ENCODE measurements around the gene SLC35E1.
"Not testable (repeated sequence)": the region's sequence is repeated elsewhere in the genome, so short reads cannot be mapped to it uniquely, and the experiment has no call there.

SLC35E1 gene

GRCh38 chr19:16579381-16579780 is 7.2 kb upstream of the SLC35E1 start:
- DNase-seq, result no peak

DNA sequence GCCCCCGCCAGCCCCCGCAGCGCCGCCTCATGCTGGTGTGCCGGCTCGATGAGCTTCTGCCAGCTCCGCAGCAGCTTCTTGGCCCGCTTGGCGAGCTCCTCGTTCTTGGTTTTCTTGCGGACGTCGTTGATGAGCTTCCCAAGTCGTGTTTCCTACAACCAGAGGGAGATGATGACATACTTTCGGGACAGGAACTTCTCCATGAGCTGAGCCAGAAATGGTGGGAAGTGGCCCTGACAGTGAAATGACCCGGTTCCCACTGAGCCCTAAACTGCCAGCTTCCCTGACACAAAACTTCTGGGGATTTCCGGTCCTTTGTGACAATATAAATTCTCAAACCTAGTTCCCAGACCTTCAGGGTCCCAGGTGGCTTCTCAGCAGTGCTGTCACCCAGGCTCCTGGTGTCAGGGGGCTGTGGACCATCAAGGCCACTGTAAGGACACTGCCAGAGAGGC is 5.3 kb upstream of the SLC35E1 start:
- DNase-seq, result no peak

GRCh38 chr19:16576690-16577530 is 4.7 kb upstream of the SLC35E1 start:
- DNase-seq, result no peak

- DNase-seq, result no peak
Measured at GRCh38 chr19:16575861-16576689, 3.9 kb upstream of the SLC35E1 start.

DNA sequence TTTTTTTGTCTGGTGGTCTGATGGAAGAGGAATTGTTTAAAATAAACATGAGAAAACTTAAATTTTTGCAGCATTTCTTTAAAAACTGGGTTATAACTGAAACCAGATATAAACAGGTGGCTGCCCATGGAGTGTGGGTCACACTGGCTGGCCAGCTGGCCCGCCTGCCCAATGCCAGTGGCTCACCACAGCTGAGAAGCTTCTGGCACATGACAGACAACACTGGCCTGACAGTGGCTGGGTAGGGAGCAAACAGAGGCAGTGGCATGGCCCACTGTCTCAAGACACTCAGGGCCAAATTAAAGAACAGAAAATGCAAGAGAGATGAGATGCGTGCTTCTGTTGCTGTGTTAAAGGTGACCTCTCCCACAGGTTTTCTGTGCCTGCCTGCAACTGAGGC is 3.1 kb upstream of the SLC35E1 start:
- no peak for DNase-seq

- DNase-seq, result no peak
Measured at GRCh38 chr19:16573925-16574324, 1.7 kb upstream of the SLC35E1 start.

DNA sequence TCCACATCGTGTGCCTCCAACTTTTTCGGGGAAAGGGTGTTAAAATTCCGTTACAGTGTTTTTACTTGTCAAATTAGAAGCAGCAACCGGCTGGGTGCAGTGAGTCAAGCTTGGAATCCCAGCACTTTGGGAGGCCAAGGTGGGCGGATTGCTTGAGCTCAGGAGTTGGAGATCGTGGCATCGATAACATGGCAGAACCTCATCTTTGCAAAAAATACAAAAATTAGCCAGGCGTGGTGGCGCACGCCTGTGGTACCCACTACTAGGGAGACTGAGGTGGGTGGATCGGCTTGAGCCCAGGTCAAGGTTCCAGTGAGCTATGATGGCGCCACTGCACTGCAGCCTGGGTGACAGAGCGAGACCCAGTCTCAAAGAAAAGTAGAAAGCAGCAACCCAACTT is 1.1 kb upstream of the SLC35E1 start:
- no peak for DNase-seq

- peak; percentile 39 for DNase-seq
Measured at GRCh38 chr19:16571822-16572331, 338 bp downstream of the SLC35E1 start.

- DNase-seq, result no peak
Measured at GRCh38 chr19:16571283-16571682, 932 bp downstream of the SLC35E1 start.

- no peak for DNase-seq
Measured at GRCh38 chr19:16569609-16570320, 2.5 kb downstream of the SLC35E1 start.

GRCh38 chr19:16566702-16567101 is 5.5 kb downstream of the SLC35E1 start:
- DNase-seq, result no peak

DNA sequence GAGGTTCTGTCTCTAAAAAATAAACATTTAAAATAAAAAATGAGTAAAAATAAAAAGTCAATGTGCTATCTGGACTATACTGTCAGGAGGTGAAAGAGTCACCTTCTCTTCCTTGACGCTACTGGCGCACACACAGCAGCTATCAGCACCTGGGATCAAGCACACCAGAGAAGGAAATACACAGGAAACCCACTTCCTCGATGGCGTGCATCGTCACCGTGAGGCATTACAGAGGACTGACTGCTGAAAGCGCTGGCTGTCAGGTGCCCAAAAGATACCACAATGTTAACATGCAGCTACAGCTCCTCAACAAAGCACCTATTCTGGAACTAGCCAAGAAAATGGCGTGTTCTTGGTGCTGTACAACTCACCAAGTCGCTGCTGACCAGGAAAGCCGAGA is 6.1 kb downstream of the SLC35E1 start:
- no peak for DNase-seq

DNA sequence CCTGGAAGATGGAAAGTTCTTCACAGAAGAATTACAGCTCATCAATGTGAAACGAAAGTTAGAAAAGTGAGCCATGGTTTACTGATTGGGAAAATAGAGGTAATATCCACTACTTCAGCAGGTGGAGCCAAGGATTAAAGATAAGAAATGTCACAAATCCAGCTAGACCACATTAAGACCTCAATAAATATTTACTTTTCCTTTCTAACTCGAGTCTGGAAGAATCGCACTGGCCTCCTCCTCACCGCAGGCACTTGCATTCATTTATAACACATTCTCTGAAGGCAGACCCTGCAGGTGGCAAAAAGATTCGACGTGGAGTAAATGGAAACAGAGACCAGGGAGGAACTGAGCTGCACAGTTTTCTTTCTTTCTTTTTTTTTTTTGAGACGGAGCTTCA is 7.4 kb downstream of the SLC35E1 start:
- no peak for DNase-seq

DNA sequence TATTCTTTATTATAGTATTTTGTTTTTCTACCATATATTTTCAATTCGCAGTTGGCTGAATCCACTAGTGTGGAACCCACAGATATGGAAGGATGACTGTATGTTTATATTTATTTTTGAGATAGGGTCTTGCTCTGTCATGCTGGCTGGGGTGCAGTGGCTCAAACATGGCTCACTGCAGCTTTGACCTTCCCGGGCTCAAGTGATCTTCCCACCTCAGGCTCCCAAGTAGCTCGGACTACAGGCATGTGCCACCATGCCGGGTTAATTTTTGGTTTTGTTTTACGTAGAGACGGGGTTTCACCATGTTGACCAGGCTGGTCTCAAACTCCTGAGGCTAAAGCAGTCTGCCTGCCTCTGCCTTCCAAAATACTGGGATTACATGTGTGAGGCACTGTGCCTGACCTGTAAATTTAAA is 9.6 kb downstream of the SLC35E1 start:
- no peak for DNase-seq

- DNase-seq, result no peak
Measured at GRCh38 chr19:16561382-16561781, 10.8 kb downstream of the SLC35E1 start.

- no peak for DNase-seq
Measured at GRCh38 chr19:16559780-16560276, 12.4 kb downstream of the SLC35E1 start.

- DNase-seq, result no peak
Measured at GRCh38 chr19:16554776-16555175, 17.4 kb downstream of the SLC35E1 start.

GRCh38 chr19:16551902-16552301 is 20.3 kb downstream of the SLC35E1 start:
- not testable (repeated sequence) for DNase-seq

DNA sequence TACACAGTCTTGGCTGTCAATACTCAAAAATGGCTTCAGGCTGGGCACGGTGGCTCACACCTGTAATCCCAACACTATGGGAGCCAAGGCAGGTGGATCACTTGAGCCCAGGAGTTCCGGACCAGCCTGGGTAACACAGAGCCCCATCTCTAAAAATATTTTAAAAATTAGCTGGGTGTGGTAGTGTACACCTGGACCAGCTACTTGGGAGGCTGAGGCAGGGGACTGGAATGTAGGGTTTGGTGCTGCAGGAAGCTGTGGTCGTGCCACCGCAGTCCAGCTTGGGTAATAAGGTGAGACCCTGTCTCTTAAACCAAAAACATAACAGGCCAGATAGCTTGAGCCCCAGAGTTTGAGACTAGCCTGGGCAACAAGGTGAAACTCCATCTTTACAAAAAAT is 23.3 kb downstream of the SLC35E1 start:
- DNase-seq, result no peak

DNA sequence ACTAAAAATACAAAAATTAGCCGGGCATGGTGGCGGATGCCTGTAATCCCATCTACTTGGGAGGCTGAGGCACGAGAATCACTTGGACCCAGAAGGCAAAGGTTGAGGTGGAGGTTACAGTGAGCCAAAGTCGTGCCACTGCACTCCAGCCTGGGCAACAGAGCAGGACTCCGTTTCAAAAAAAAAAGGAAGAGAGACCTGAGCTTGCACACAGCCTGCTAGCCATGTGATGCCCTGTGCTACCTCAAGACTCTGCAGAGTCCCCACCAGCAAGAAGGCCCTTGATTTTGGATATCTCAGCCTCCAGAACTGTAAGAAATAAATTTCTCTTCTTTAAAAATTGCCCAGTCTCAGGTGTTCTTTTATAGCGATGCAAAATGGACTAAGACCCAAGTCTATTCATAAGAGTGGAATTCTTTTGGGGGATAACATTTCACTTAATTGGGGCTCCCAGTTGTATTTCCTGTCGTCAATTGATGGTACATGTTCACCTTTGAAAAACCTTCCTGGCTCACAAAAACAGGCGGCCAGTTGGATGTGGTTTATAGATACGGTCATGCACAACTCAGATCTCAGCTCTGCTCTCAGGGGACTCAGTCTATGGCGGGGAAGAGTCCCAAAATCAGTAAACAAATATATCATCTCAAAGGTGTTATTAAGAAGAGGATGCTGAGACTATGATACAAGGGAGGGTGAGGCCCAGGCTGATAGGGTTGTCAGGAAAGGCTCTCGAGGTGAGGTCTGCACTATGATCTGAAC is 27.6 kb downstream of the SLC35E1 start:
- DNase-seq, result no peak

- not testable (repeated sequence) for DNase-seq
Measured at GRCh38 chr19:16543734-16544133, 28.5 kb downstream of the SLC35E1 start.

- DNase-seq, result peak; percentile 29
Measured at GRCh38 chr19:16542910-16543472, 29.2 kb downstream of the SLC35E1 start.

All from NCI-H1092 treated with DMSO at 0.1 percent for 48 hours (cell line).